Right forelimb (tissue), 1 donor: ENCODE measurements around the gene CBLL2.
"Not testable (repeated sequence)": the region's sequence is repeated elsewhere in the genome, so short reads cannot be mapped to it uniquely, and the experiment has no call there.

ENCODE experiments used
- DNase-seq: peaks from one replicate; pipeline ENCODE4 v3.0.0-alpha.2; 2018

CBLL2 gene, protein sequence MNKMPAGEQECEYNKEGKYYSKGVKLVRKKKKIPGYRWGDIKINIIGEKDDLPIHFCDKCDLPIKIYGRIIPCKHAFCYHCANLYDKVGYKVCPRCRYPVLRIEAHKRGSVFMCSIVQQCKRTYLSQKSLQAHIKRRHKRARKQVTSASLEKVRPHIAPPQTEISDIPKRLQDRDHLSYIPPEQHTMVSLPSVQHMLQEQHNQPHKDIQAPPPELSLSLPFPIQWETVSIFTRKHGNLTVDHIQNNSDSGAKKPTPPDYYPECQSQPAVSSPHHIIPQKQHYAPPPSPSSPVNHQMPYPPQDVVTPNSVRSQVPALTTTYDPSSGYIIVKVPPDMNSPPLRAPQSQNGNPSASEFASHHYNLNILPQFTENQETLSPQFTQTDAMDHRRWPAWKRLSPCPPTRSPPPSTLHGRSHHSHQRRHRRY

DNA sequence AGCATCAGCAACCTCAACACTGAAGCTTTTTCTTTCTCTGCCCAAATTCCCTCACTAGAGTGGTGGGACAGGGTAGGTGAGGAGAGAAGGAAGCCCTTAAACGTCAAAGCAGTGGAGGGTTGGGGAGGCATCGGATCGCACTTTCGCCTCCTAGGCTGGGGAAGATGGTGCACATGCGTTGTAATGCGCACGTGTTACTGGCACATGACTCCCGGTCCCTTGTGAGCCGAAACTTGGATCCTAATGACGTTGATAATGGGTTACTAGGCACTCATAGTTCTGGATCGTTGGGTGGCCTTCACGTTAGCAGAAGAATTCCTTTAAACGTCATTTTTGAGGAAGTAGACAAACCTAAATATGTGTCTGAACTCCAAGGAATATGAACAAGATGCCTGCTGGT lies at the start of gene CBLL2:
Gene CBLL2 (plus strand): TSS at position 301 of the 400 bp plus-strand sequence. CDS start 79 bp downstream, at position 380.
- no peak for DNase-seq

GRCh38 chrX:22234380-22234779 lies 38.3 kb upstream of the CBLL2 start:
- no peak for DNase-seq

DNA sequence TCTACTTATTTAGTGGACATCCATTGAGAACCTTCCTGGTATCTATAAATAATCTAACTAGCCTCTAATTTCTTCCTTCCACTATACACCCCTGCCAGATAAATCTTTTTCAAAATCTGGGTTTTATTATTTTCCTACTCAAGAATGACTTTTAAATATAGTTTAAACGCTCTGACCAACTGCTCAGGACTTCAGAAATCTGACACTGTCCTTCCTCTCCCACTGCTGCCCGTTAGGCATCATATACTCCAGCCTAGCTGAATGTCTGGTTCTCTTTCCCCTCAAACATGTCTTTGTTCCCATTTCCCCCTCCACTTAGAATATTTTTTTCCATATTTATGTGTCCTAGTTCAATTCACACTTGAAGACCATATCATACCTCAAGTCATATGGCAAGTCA lies 35.2 kb upstream of the CBLL2 start:
- DNase-seq = no peak

GRCh38 chrX:22246620-22247019 lies 26.1 kb upstream of the CBLL2 start:
- DNase-seq = no peak

DNA sequence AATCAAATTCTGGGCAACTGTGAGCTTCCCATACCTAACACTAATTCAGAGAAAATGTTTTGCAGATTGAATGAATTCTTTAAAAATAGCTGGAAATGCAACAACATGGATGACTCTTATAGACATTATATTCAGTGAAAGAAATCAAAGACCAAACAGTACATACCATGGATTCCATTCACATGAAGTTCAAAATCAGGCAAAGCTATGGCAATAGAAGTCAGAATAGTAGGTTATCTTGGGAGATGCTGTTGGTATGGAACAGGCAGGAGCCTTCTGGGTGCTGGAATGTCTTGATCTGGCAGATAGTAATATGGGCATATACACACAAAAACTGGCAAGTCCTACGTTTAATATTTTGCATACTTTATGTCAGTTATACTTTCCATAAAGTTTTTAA lies 25.5 kb upstream of the CBLL2 start:
- no peak for DNase-seq

GRCh38 chrX:22248401-22248800 lies 24.3 kb upstream of the CBLL2 start:
- DNase-seq = no peak

- no peak for DNase-seq
These were observed 23.3 kb upstream of the CBLL2 start for GRCh38 chrX:22249371-22249770.

DNA sequence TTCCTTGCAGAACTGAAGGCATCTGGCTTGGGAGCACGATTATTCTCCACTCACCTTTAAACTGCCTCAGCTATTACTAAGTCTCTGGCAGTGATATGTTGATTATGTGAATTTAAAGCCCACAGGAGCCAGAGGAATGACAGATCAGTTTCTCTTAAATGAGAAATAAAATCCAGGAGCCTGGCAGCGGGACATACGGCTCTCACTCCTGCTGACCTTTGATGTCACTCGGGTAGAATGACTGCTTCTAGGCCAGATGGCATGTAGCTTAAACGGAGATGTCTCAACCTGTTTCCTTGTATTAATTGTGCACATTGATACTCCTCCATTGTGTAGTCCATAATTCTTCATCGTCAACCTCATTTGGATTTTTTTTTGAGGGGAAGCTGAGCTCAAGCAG lies 4.0 kb upstream of the CBLL2 start:
- no peak for DNase-seq

DNA sequence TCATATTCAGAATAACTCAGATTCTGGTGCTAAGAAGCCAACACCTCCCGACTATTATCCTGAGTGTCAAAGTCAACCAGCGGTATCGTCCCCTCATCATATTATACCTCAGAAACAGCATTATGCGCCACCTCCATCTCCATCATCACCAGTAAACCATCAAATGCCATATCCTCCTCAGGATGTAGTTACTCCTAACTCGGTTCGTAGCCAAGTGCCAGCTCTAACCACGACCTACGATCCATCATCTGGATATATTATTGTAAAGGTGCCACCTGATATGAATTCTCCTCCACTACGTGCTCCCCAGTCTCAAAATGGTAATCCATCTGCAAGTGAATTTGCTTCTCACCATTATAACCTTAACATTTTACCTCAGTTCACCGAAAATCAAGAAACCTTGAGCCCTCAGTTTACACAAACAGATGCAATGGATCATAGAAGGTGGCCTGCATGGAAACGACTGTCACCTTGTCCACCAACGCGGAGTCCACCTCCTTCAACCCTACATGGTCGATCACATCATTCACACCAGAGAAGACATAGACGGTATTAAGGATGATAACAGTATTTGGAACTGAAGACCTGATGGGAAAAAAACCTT lies 1.1 kb downstream of the CBLL2 start:
- no peak for DNase-seq

- DNase-seq = no peak
These were observed 4.1 kb downstream of the CBLL2 start for GRCh38 chrX:22276781-22277180.

GRCh38 chrX:22278375-22278774 lies 5.7 kb downstream of the CBLL2 start:
- DNase-seq = no peak

DNA sequence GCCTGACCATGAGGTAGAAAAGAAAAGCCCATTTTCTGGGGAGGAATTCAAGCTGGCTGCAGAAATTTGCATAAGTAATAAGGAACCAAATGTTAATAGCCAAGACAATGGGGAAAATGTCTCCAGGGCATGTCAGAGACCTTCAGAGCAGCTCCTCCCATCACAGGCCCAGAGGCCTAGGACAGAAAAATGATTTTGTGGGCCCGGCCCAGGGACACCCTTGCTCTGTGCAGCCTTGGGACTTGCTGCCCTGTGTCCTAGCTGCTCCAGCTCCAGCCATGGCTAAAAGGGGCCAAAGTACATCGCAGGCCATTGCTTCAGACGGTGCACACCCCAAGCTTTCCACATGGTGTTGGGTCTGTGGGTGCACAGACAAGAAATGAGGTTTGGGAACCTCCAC lies 16.5 kb downstream of the CBLL2 start:
- DNase-seq = not testable (repeated sequence)

DNA sequence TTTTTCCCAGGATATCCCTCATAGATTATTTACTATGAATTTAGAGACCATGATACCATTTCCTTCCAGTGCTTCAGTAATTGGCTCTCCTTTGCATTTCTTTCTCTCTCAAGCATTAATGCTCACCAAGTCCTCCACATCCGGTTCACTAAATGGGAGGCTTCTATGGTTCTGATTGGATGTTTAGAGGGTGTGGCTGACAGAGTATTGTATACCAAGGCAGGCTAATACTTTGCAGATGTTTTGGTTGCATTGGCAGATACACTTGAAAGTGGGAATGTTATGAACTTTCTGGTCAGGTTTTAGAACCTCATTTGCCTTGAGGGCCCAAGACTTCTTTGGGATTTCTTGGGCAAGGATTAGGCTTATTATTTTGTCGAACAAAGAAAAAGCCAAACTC lies 24.2 kb downstream of the CBLL2 start:
- DNase-seq = no peak

- DNase-seq = no peak
These were observed 27.4 kb downstream of the CBLL2 start for GRCh38 chrX:22300130-22300529.

GRCh38 chrX:22310779-22311178 lies 38.1 kb downstream of the CBLL2 start:
- DNase-seq = no peak

GRCh38 chrX:22313766-22314165 lies 41.1 kb downstream of the CBLL2 start:
- DNase-seq = no peak

DNA sequence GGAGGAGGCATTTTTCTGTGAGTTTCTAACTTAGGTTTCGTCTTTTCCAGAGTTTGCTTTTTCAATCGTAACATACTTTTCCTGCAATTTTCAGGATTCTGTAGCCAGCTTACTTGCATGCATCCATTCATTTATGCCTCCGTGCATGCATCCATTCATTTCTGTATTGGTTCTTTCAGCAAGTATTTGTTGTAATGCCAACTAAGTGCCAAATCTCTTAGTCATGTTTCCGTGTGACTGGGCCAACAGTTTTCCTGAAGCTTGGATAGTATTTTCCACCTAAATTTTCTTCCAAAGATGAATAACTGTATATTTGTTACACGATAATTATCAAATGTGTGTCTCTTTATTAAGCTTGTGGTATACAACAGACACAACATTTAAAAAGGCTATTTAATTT lies 41.5 kb downstream of the CBLL2 start:
- no peak for DNase-seq

DNA sequence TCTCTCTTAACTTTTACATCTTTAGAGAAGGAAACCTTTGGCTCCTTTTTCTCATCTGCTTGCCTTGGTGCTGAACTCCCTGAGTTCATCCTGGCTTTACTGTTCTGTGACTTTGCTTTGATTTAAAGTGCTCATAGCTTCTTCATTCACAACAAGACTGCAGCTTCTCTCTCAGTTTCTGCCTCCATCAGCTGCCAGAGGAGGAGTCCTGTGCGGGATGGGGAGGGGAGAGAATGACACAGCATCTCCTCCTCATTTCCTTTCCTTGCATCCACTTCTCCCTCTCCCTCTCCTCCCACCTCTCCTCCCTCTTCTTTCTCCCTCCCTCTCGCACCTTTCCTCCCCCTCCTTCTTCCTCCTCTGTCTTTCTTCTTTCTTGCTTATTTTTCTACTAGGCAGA lies 42.0 kb downstream of the CBLL2 start:
- DNase-seq = no peak

- no peak for DNase-seq
These were observed 42.4 kb downstream of the CBLL2 start for GRCh38 chrX:22315151-22315550.

GRCh38 chrX:22320236-22320873 lies 47.6 kb downstream of the CBLL2 start:
- DNase-seq = no peak

DNA sequence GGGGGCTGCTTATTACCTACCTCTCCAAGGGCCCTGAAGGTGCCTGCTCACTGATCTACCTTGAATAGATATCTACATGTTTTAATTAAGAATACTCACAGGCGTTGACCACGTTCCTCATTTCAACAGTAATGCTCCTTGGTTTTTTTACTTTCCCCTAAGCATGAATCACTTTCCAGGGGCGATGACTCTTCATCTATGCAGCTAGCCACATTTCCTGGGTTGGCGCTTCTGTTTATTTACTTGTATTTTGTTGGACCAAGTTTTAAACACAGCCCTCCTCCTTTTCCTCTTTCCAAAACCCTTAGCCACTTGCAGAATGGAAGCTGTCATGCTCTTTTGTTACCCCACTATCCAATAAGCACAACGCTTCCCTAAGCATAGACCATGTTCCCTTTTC lies 50.8 kb downstream of the CBLL2 start:
- no peak for DNase-seq
